GM10248 (cell line): ENCODE data around the gene SREBF1.

Experiments used
- CTCF ChIA-PET: fragments of 300-600 bp; sonication (Branson Sonifier 250); formaldehyde crosslinking; extraction: SDS; loops from one replicate; lab custom pipeline; 2021; ENCODE audit warnings: antibody characterized with exemption; lab: Yijun Ruan, JAX
- POLR2A ChIA-PET: fragments of 350-650 bp; sonication (Branson Sonifier 250); formaldehyde crosslinking; extraction: SDS; loops from one replicate; lab custom pipeline; 2020; ENCODE audit warnings: antibody characterized with exemption; lab: Yijun Ruan, JAX
- DNase-seq: peaks from one replicate; pipeline ENCODE4 v3.0.0; 2012; ENCODE audit errors: extremely low spot score
- CTCF ChIP-seq: IDR thresholded peaks from 2 replicates; pipeline ENCODE4 v1.5.1; 2012; ENCODE audit warnings: mild to moderate bottlenecking, low read depth; ENCODE audit errors: extremely low read depth, missing control alignments, control extremely low read depth

SREBF1 gene

GRCh38 chr17:17788967-17789366 is 47.8 kb downstream of the SREBF1 start:
- POLR2A ChIA-PET, result interaction anchor here (1.0 kb wide), 1 partner anchor 47 kb away, joined by 3 read pairs; no protein-coding TSS in a partner anchor
- CTCF ChIA-PET, result interaction anchor here (1.3 kb wide), 1 partner anchor 23 kb away, joined by 3 read pairs; no protein-coding TSS in a partner anchor
- TF ChIP-seq CTCF, result no peak
- no peak for DNase-seq

GRCh38 chr17:17787568-17787967 is 49.2 kb downstream of the SREBF1 start:
- TF ChIP-seq CTCF, result no peak
- ChIA-PET CTCF (interaction anchor here (1.0 to 1.3 kb wide), 2 partner anchors 8 to 21 kb away, joined by 3 read pairs; no protein-coding TSS in a partner anchor), POLR2A (no interaction called here)
- no peak for DNase-seq

GRCh38 chr17:17786998-17787397 is 49.8 kb downstream of the SREBF1 start:
- ChIA-PET CTCF (interaction anchor here (1.0 kb wide), 1 partner anchor 9 kb away, joined by 3 read pairs; no protein-coding TSS in a partner anchor), POLR2A (no interaction called here)
- no peak for TF ChIP-seq CTCF
- no peak for DNase-seq

- CTCF ChIA-PET, result interaction anchor here (0.7 to 1.2 kb wide), 3 partner anchors 16 to 56 kb away, joined by 3 to 5 read pairs (median 4); no protein-coding TSS in a partner anchor
- POLR2A ChIA-PET, result no interaction called here
- no peak for TF ChIP-seq CTCF
- DNase-seq, result no peak
Measured at GRCh38 chr17:17785407-17785806, 51.4 kb downstream of the SREBF1 start.

GRCh38 chr17:17784657-17785267 is 52.0 kb downstream of the SREBF1 start:
- DNase-seq, result no peak
- TF ChIP-seq CTCF, result no peak
- CTCF ChIA-PET, result interaction anchor here (1.1 to 1.2 kb wide), 3 partner anchors 16 to 34 kb away, joined by 4 to 5 read pairs (median 4); no protein-coding TSS in a partner anchor
- POLR2A ChIA-PET, result no interaction called here

GRCh38 chr17:17783825-17784656 is 52.7 kb downstream of the SREBF1 start:
- ChIA-PET POLR2A (no interaction called here), CTCF (interaction anchor here (1.2 kb wide), 1 partner anchor 28 kb away, joined by 4 read pairs; no protein-coding TSS in a partner anchor)
- DNase-seq, result no peak
- TF ChIP-seq CTCF, result no peak
